Adipocyte (in vitro differentiated cells): ENCODE data around the gene THOC5.
A peak's percentile ranks its signal among the peaks of the same experiment; 100 is the strongest.

Experiments used
- DNase-seq: peaks from one replicate; pipeline ENCODE4 v3.0.0-alpha.2; 2015; ENCODE audit warnings: low read depth
- H3K27me3 ChIP-seq: replicated peaks from 2 replicates; pipeline ENCODE4 v1.7.0; 2013; ENCODE audit warnings: mild to moderate bottlenecking, low read length, moderate library complexity; ENCODE audit not compliant: control insufficient read depth, insufficient read depth
- H3K36me3 ChIP-seq: 2 replicates; pipeline ENCODE4 v1.7.0; 2013; ENCODE audit warnings: low read length, mild to moderate bottlenecking, moderate library complexity; ENCODE audit not compliant: control insufficient read depth, insufficient read depth, severe bottlenecking
- H3K4me1 ChIP-seq: 2 replicates; pipeline ENCODE4 v1.7.0; 2013; ENCODE audit warnings: mild to moderate bottlenecking, low read length, moderate library complexity; ENCODE audit not compliant: control insufficient read depth, insufficient read depth
- H3K4me3 ChIP-seq: 2 replicates; pipeline ENCODE4 v1.7.0; 2013; ENCODE audit warnings: mild to moderate bottlenecking, low read length, moderate library complexity
- H3K9ac ChIP-seq: 2 replicates; pipeline ENCODE4 v1.7.0; 2013; ENCODE audit warnings: mild to moderate bottlenecking, low read length, moderate library complexity
- H3K9me3 ChIP-seq: 2 replicates; pipeline ENCODE4 v1.7.0; 2013; ENCODE audit warnings: mild to moderate bottlenecking, low read length, moderate library complexity; ENCODE audit not compliant: control insufficient read depth

THOC5 gene

GRCh38 chr22:29470159-29470855 lies 83.2 kb downstream of the THOC5 start:
- no peak for DNase-seq
- peak overlapping the region; percentile 62 for H3K4me3 ChIP-seq
- peaks cover 49% of the 10 kb centered on the region for H3K27me3 ChIP-seq

GRCh38 chr22:29469755-29470154 lies 83.8 kb downstream of the THOC5 start:
- peak overlapping the region; percentile 62 for H3K4me3 ChIP-seq
- no peaks in the 10 kb centered on the region for H3K9me3 ChIP-seq
- no peak overlapping the region for H3K9ac ChIP-seq
- H3K36me3 ChIP-seq = no peaks in the 10 kb centered on the region
- no peaks in the 10 kb centered on the region for H3K4me1 ChIP-seq
- H3K27me3 ChIP-seq = peaks cover 47% of the 10 kb centered on the region
- DNase-seq = no peak

More at GRCh38 chr22:29470159-29470855, 83.2 kb downstream of the THOC5 start:
- Histone ChIP-seq H3K9me3 (no peaks in the 10 kb centered on the region), H3K9ac (no peak overlapping the region), H3K4me1 (no peaks in the 10 kb centered on the region), H3K36me3 (no peaks in the 10 kb centered on the region)

GRCh38 chr22:29464581-29464980 lies 89.0 kb downstream of the THOC5 start:
- DNase-seq = no peak
- Histone ChIP-seq H3K36me3 (no peaks in the 10 kb centered on the region), H3K27me3 (peaks cover 20% of the 10 kb centered on the region), H3K9ac (no peak overlapping the region), H3K4me1 (no peaks in the 10 kb centered on the region), H3K4me3 (no peak overlapping the region), H3K9me3 (no peaks in the 10 kb centered on the region)

GRCh38 chr22:29463629-29464028 lies 89.9 kb downstream of the THOC5 start:
- Histone ChIP-seq H3K9me3 (no peaks in the 10 kb centered on the region), H3K27me3 (peaks cover 16% of the 10 kb centered on the region), H3K36me3 (no peaks in the 10 kb centered on the region), H3K4me3 (no peak overlapping the region), H3K9ac (no peak overlapping the region), H3K4me1 (no peaks in the 10 kb centered on the region)
- no peak for DNase-seq

- DNase-seq = no peak
- no peaks in the 10 kb centered on the region for H3K36me3 ChIP-seq
- peaks cover 5% of the 10 kb centered on the region for H3K27me3 ChIP-seq
- H3K9me3 ChIP-seq = no peaks in the 10 kb centered on the region
- no peaks in the 10 kb centered on the region for H3K4me1 ChIP-seq
- H3K9ac ChIP-seq = no peak overlapping the region
- no peak overlapping the region for H3K4me3 ChIP-seq
Observed at GRCh38 chr22:29461263-29461662, 92.3 kb downstream of the THOC5 start.

- no peaks in the 10 kb centered on the region for H3K36me3 ChIP-seq
- no peaks in the 10 kb centered on the region for H3K9me3 ChIP-seq
- no peak for DNase-seq
- H3K4me3 ChIP-seq = no peak overlapping the region
- no peaks in the 10 kb centered on the region for H3K27me3 ChIP-seq
- H3K9ac ChIP-seq = no peak overlapping the region
- H3K4me1 ChIP-seq = no peaks in the 10 kb centered on the region
Observed at GRCh38 chr22:29459773-29460172, 93.8 kb downstream of the THOC5 start.

GRCh38 chr22:29458551-29458950 lies 95.0 kb downstream of the THOC5 start:
- Histone ChIP-seq H3K9ac (no peak overlapping the region), H3K4me1 (no peaks in the 10 kb centered on the region), H3K9me3 (no peaks in the 10 kb centered on the region), H3K27me3 (no peaks in the 10 kb centered on the region), H3K4me3 (no peak overlapping the region), H3K36me3 (no peaks in the 10 kb centered on the region)
- peak; percentile 48 for DNase-seq

- Histone ChIP-seq H3K9me3 (no peaks in the 10 kb centered on the region), H3K4me3 (no peak overlapping the region), H3K4me1 (no peaks in the 10 kb centered on the region), H3K36me3 (no peaks in the 10 kb centered on the region), H3K9ac (no peak overlapping the region), H3K27me3 (no peaks in the 10 kb centered on the region)
- peak; percentile 53 for DNase-seq
Observed at GRCh38 chr22:29457730-29458129, 95.8 kb downstream of the THOC5 start.

- DNase-seq = no peak
Observed at GRCh38 chr22:29456211-29456671, 97.3 kb downstream of the THOC5 start.

More at GRCh38 chr22:29456211-29456671, 97.3 kb downstream of the THOC5 start:
- no peak overlapping the region for H3K4me3 ChIP-seq
- H3K9me3 ChIP-seq = no peaks in the 10 kb centered on the region
- H3K36me3 ChIP-seq = no peaks in the 10 kb centered on the region
- H3K27me3 ChIP-seq = no peaks in the 10 kb centered on the region
- H3K9ac ChIP-seq = no peak overlapping the region
- H3K4me1 ChIP-seq = no peaks in the 10 kb centered on the region
